A549 treated with Hydrocortisone at 1 μM for 4 hours (cell line): ENCODE results near the gene ATXN7L3. TPM values are rescaled to one million over a fixed set of nuclear protein-coding genes. Genes with fewer than 3 reads are reported as not detected.

Source experiments
- total RNA-seq: library from RNA; stranded (reverse); fragments of 200-300 nt; extraction: Qiagen RNA extraction; gene quantifications from 5 replicates; pipeline ENCODE4 v1.2.3, GENCODE V29; 2022

Gene ATXN7L3, protein sequence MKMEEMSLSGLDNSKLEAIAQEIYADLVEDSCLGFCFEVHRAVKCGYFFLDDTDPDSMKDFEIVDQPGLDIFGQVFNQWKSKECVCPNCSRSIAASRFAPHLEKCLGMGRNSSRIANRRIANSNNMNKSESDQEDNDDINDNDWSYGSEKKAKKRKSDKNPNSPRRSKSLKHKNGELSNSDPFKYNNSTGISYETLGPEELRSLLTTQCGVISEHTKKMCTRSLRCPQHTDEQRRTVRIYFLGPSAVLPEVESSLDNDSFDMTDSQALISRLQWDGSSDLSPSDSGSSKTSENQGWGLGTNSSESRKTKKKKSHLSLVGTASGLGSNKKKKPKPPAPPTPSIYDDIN
- 60.4 to 70.2 TPM (median 65.6 TPM) in 5 replicates for total RNA-seq

DNA sequence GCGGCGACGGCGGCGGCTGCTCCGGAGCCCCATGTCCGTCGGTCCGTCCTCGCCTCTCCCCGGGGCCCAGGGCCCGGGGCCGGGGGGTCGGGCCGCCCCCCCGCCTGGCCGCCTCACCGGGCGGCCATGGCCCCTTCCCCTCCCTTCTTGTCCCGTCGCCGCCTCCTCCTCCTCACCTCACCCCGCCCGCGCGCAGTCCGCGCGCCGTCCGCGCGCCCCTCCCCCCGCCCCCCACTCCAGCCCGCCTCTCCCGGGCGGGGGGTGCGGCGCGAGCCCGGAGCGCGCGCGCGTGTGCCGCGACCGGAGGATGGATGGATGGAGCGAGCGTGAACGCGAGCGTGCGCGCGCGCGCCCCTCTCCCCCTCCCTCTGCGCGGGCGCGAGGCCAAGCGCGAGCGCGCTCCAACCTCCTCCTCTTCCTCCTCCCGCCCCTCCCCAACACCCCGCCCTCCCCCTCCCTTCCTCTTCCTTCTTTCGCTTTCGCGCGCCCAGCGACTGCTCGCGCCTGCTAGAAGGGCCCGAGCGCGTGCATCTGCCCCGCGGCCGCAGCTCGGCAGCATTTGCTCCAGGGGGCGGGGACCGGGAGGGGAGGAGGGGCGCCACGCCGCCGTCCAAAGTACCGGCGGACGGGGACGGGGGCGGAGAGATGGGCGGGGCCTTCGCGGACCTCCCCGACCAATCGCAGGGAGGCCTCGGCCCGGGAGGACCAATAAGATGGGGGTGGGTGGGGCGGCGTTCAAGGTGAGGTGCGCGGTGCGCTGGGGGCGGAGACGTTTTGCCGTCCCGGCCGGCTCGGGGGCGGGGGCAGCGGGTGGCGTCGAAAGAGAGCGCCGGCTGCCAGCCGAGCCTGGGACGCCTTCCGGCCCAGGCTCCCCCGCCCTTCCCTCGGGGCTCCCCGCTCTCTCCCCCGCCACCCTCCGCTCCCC is at the start of gene ATXN7L3:
Gene ATXN7L3 (minus strand): TSS at position 332 of the 925 bp plus-strand sequence. CDS start 1,814 bp downstream, outside the sequence.

DNA sequence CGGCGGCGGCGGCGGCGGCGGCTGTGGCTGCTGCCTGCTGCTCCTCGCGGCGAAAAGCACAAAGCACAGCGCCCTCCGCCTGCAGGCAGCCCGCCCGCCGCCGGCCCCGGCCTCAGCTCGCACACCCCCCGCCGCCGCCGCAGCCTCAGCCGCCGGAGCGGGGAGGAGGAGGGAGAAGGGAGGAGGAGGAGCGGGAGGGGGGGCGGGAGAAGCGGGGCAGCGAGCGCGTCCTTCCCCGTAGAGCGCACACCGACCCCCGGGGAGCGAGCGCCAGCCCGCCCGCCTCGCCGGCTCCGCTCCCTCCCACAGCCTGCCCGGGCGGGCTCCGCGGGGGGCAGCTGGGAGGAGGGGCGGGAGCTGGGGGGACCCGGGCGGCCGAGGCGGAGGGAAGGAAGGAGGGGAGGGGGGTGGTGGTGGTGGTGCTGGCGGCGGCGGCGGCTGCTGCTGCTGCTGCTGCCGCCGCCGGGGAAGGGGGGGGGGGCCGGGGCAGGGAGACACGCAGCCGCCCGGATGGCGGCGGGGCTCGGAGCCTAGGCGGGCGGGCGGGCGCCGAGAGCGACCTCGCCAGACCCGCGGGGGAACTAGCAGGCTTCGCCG is 20.0 kb upstream of the ATXN7L3 start, which contains the start of gene UBTF:
Gene UBTF (minus strand): TSS at position 60 of the 597 bp plus-strand sequence. CDS start 1,446 bp downstream, outside the sequence.

DNA sequence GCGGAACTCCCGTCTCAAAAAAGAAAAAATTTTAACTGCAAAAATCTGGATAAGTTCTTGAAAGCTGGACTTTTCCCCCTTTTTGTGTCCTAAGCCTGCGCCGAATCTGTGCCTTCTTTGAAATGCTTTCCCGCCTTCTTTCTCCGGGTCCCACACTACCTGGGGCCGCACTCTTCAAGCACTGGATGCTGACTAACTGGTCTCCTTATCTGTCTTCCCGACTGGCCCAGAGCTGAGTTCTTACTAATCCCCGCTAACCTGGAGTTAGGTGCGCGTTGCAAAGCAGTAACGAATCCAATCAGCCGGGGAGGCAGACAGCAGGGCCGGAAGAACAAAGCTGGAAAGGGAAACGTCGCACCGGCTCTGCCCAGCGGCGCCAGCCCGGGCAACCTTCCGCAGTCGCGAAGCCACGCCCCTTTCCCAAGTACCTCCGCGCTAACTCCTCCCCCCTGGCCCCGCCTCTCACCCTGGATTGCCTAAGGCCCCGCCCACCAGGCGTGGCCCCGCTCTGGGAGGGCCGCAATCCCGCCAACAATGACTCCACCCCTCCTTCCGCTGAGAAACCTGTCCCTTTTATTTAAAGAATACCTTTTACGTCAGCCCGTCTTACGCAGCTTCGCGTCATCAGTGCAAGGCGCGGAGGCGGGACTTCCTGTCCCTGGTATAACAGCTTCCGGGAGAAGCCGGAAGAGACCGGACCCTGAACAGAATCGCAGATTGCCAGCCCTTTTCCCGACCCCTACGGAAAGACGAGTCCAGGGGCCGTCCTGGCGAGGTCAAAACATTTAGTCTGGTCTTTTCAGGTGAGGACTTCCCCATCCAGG is 13.2 kb downstream of the ATXN7L3 start, which contains the start of gene TMUB2:
Gene TMUB2 (plus strand): TSS at position 666 of the 824 bp plus-strand sequence. CDS start 737 bp downstream, outside the sequence.

DNA sequence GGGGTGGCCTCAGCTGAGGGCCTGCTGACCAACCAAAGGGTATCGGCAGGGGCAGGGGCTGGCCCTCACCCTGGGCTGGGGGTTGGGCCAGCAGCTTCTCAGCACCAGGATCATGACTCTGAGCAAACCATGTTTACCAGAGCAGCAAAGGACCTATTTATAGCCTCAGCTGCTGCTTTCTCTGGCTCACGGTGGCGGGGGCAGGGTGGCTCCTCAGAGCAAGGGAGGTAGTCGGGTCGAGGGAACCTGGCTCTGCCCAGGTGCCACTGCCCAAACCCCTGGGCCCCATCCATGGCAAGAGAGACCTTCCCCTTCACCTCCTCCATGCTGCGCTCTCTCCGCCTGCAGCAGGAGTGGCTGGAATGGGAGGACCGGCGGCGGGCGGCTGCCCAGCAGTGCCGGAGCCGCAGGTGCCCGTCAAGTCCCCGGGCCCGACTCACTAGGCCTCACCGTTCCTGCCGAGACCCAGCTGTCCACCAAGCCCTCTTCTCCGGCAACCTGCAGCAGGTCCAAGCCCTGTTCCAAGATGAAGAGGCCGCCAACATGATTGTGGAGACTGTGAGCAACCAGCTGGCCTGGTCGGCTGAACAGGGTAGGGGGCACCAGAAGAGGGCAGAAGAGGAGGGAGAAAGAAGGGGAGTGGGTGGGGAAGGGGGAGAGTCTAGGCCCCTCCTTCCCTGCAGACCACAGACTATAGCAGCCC is 29.0 kb downstream of the ATXN7L3 start, which contains the start of gene ASB16:
Gene ASB16 (plus strand): TSS at position 206 of the 703 bp plus-strand sequence. CDS start 86 bp downstream, at position 292.

Other genes starting within 250 kb of the ATXN7L3 start
- not detected in 5 replicates for gene PYY, start 245.9 kb downstream of the ATXN7L3 start, total RNA-seq
- 0.82 to 1.5 TPM (median 1.2 TPM) in 5 replicates for gene NAGS, start 195.3 kb downstream of the ATXN7L3 start, total RNA-seq
- gene TMEM101, start 184.9 kb downstream of the ATXN7L3 start, total RNA-seq: 24.3 to 31.7 TPM (median 29.9 TPM) in 5 replicates
- 46.9 to 53.4 TPM (median 50.5 TPM) in 5 replicates for gene LSM12, start 133.2 kb downstream of the ATXN7L3 start, total RNA-seq
- gene G6PC3, start 129.1 kb downstream of the ATXN7L3 start, total RNA-seq: 121 to 161 TPM (median 158 TPM) in 5 replicates
- 13.1 to 15.3 TPM (median 15.1 TPM) in 5 replicates for gene HDAC5, start 76.2 kb downstream of the ATXN7L3 start, total RNA-seq
- gene HROB, start 58.0 kb downstream of the ATXN7L3 start, total RNA-seq: 9.7 to 11.4 TPM (median 10.5 TPM) in 5 replicates
- gene ASB16, start 29.2 kb downstream of the ATXN7L3 start, total RNA-seq: 0.07 to 0.13 TPM (median 0.12 TPM) in 3 of 5 replicates, not detected in the others
- gene TMUB2, start 12.9 kb downstream of the ATXN7L3 start, total RNA-seq: 40.1 to 44.4 TPM (median 41.7 TPM) in 5 replicates
- gene UBTF, start 19.8 kb upstream of the ATXN7L3 start, total RNA-seq: 86.3 to 105 TPM (median 89.9 TPM) in 5 replicates
- gene SLC4A1, start 68.3 kb upstream of the ATXN7L3 start, total RNA-seq: not detected in 5 replicates
- gene RUNDC3A, start 108.7 kb upstream of the ATXN7L3 start, total RNA-seq: 0.48 to 1.2 TPM (median 0.81 TPM) in 5 replicates
- gene SLC25A39, start 124.9 kb upstream of the ATXN7L3 start, total RNA-seq: 156 to 206 TPM (median 192 TPM) in 5 replicates
- 211 to 248 TPM (median 223 TPM) in 5 replicates for gene GRN, start 145.4 kb upstream of the ATXN7L3 start, total RNA-seq
- 2.3 to 4.3 TPM (median 3.0 TPM) in 5 replicates for gene FAM171A2, start 164.0 kb upstream of the ATXN7L3 start, total RNA-seq
- 1.2 to 1.9 TPM (median 1.6 TPM) in 5 replicates for gene ITGA2B, start 189.8 kb upstream of the ATXN7L3 start, total RNA-seq